Erythroblast (primary cell): ENCODE data around the gene GTPBP3.

ENCODE experiments used
- GATA1 ChIP-seq: IDR thresholded peaks from 2 replicates; pipeline ENCODE4 v1.6.1; 2011; ENCODE audit warnings: low read depth, mild to moderate bottlenecking, control low read depth, low read length, moderate library complexity
- POLR2A ChIP-seq: IDR thresholded peaks from 2 replicates; pipeline ENCODE4 v1.6.1; 2011; ENCODE audit warnings: mild to moderate bottlenecking, low read length

- TF ChIP-seq POLR2A (no peak), GATA1 (no peak)
Observed at GRCh38 chr19:17389288-17389687, 51.9 kb downstream of the GTPBP3 start.
